ENCODE results near the gene SLC6A12.

The SLC6A12 gene

DNA sequence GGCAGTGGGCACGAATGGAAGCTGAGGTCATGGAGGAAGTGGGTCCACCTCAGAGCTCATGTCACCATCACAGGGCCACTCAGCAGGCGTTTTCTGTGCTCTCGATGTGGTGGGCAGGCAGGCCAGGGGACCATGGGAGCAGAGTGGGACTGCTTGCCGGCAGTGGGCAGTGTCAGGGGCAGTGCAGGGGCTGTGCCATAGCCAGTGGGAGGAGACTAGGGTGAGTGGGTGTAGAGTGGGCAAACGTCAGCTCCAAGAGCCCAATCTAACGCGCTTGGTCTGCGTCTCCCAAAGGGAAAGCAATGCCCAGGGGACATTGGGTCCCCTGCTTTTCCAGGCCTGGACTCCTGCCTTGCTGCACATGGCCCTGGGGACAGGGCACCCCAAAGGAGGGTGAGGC, 58.3 kb downstream of the SLC6A12 start:
- no peak overlapping the region for H3K14ac ChIP-seq (ENCODE audit: low read length)
- H3K23ac ChIP-seq (ENCODE audit: low read depth, low read length, poor library complexity): peak overlapping the region; percentile 67
- peak overlapping the region; percentile 63 for H3K9ac ChIP-seq (ENCODE audit: low read depth, low read length, poor library complexity)
- H2BK12ac ChIP-seq (ENCODE audit: low read length): no peak overlapping the region
- H3K9me3 ChIP-seq (replicated peaks in 1 of 2; ENCODE audit: control insufficient read depth in 2 of 2, insufficient read depth in 1 of 2, low read depth in 1 of 2, low read length in 2 of 2): no peaks in the 10 kb centered on the region
- no peak for DNase-seq (ENCODE audit: low spot score)
- no peak overlapping the region for H2BK5ac ChIP-seq (ENCODE audit: low read length)
- H4K91ac ChIP-seq (ENCODE audit: low read depth, low read length, poor library complexity): no peak overlapping the region
- H4K8ac ChIP-seq (ENCODE audit: low read depth, low read length): no peak overlapping the region
- peaks cover 0 to 10% of the 10 kb centered on the region in 2 donors for H3K4me1 ChIP-seq (ENCODE audit: control insufficient read depth in 2 of 2, insufficient read depth in 1 of 2, low read depth in 1 of 2, low read length in 2 of 2)
- H3K4me2 ChIP-seq (ENCODE audit: insufficient read depth, low read length, poor library complexity, severe bottlenecking): no peak overlapping the region
- peak overlapping the region; percentile 51 for H2AK5ac ChIP-seq (ENCODE audit: low read depth, low read length)
- no peak overlapping the region for H3K4ac ChIP-seq (ENCODE audit: low read length)
- H2AFZ ChIP-seq (ENCODE audit: low read length): no peak overlapping the region
- no peak overlapping the region for H3K27ac ChIP-seq (replicated peaks; ENCODE audit: low read length)
- no peak overlapping the region for H3K18ac ChIP-seq (ENCODE audit: low read length)
- H3K36me3 ChIP-seq (replicated peaks in 1 of 2; ENCODE audit: control insufficient read depth in 2 of 2, insufficient read depth in 2 of 2, low read length in 2 of 2): no peaks in the 10 kb centered on the region
- H3K27me3 ChIP-seq (ENCODE audit: control insufficient read depth in 3 of 3, insufficient read depth in 3 of 3, low read depth in 1 of 3, low read length in 3 of 3): peaks cover 0 to 29% (median 0%) of the 10 kb centered on the region in 3 experiments
- H3K4me3 ChIP-seq (ENCODE audit: low read length in 2 of 2): no peak overlapping the region
- peak overlapping the region; percentile 30 for H2BK15ac ChIP-seq (ENCODE audit: low read length)
- no peaks in the 10 kb centered on the region for H3K79me1 ChIP-seq (ENCODE audit: low read depth, low read length)
- no peak overlapping the region for H2BK120ac ChIP-seq (ENCODE audit: low read depth, low read length)
- WGBS, 2 donors (ENCODE audit: extremely low coverage in 2 of 2, insufficient read length in 2 of 2, insufficient replicate concordance in 1 of 2): no CpG with 5 or more reads among the region's 8 CpGs

DNA sequence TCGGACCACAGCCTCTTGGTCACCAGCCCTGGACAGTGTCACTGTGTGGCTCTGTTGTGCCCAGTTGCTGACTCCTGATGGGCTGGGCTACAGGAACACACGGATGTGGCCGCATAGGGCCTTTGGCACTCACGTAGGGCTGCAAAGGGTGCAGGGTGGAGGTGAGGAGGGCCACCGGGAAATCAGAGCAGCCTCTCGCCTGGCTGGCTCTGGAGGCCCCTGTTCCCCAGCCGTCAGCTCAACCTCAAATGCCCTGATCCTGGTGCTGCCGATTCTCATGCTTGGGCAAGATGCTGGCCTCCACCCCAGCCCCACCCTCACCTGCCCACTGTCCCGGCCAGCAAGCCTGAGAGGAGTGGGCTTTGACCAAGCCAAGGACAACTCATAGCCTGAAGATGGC, 59.0 kb downstream of the SLC6A12 start:
- H3K27ac ChIP-seq (replicated peaks; ENCODE audit: low read length): no peak overlapping the region

DNA sequence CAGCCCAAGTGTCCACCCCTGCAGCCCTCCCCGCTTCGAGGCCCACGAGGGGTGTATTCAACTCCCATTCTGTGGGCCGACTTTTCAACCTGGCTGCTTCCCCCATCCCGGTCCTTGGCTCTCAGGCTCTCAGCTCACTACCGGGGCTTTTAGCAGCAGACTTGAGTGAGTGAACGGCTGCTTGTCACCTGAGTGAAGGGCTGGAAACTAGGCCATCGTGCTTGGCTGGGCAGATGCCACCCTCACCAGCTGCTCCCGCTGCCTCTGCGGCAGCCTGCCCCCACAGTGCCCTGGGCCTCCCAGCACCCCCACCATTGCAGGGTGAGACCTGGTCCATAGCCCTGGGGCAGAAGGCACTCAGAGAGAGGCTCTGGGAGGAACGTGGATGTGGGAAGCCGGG, 59.9 kb downstream of the SLC6A12 start:
- no peak overlapping the region for H4K8ac ChIP-seq (ENCODE audit: low read depth, low read length)
- H3K14ac ChIP-seq (ENCODE audit: low read length): no peak overlapping the region
- H4K91ac ChIP-seq (ENCODE audit: low read depth, low read length, poor library complexity): no peak overlapping the region
- H3K4me2 ChIP-seq (ENCODE audit: insufficient read depth, low read length, poor library complexity, severe bottlenecking): no peak overlapping the region
- no peak for DNase-seq (ENCODE audit: low spot score)
- H3K4me3 ChIP-seq (ENCODE audit: low read length in 2 of 2): no peak overlapping the region
- no peaks in the 10 kb centered on the region for H3K36me3 ChIP-seq (replicated peaks in 1 of 2; ENCODE audit: control insufficient read depth in 2 of 2, insufficient read depth in 2 of 2, low read length in 2 of 2)
- WGBS, 2 donors (ENCODE audit: extremely low coverage in 2 of 2, insufficient read length in 2 of 2, insufficient replicate concordance in 1 of 2): no CpG with 5 or more reads among the region's 12 CpGs
- H2AK5ac ChIP-seq (ENCODE audit: low read depth, low read length): peak overlapping the region; percentile 90
- H2BK15ac ChIP-seq (ENCODE audit: low read length): peak overlapping the region; percentile 78
- no peaks in the 10 kb centered on the region for H3K79me1 ChIP-seq (ENCODE audit: low read depth, low read length)
- H3K27me3 ChIP-seq (ENCODE audit: control insufficient read depth in 3 of 3, insufficient read depth in 3 of 3, low read depth in 1 of 3, low read length in 3 of 3): peaks cover 0 to 29% (median 0%) of the 10 kb centered on the region in 3 experiments
- no peak overlapping the region for H3K4ac ChIP-seq (ENCODE audit: low read length)
- peak overlapping the region; percentile 29 for H3K18ac ChIP-seq (ENCODE audit: low read length)
- H3K9ac ChIP-seq (ENCODE audit: low read depth, low read length, poor library complexity): no peak overlapping the region
- no peak overlapping the region for H2AFZ ChIP-seq (ENCODE audit: low read length)
- H2BK12ac ChIP-seq (ENCODE audit: low read length): peak overlapping the region; percentile 52
- no peaks in the 10 kb centered on the region for H3K9me3 ChIP-seq (replicated peaks in 1 of 2; ENCODE audit: control insufficient read depth in 2 of 2, insufficient read depth in 1 of 2, low read depth in 1 of 2, low read length in 2 of 2)
- peak overlapping the region; percentile 27 for H2BK5ac ChIP-seq (ENCODE audit: low read length)
- H3K27ac ChIP-seq (replicated peaks; ENCODE audit: low read length): no peak overlapping the region
- no peak overlapping the region for H2BK120ac ChIP-seq (ENCODE audit: low read depth, low read length)
- H3K23ac ChIP-seq (ENCODE audit: low read depth, low read length, poor library complexity): no peak overlapping the region
- peaks cover 0 to 4% of the 10 kb centered on the region in 2 donors for H3K4me1 ChIP-seq (ENCODE audit: control insufficient read depth in 2 of 2, insufficient read depth in 1 of 2, low read depth in 1 of 2, low read length in 2 of 2)

More for the DNA sequence above, 59.0 kb downstream of the SLC6A12 start:
- Histone ChIP-seq H4K8ac (ENCODE audit: low read depth, low read length) (no peak overlapping the region), H3K9ac (ENCODE audit: low read depth, low read length, poor library complexity) (peak overlapping the region; percentile 9), H3K36me3 (replicated peaks in 1 of 2; ENCODE audit: control insufficient read depth in 2 of 2, insufficient read depth in 2 of 2, low read length in 2 of 2) (no peaks in the 10 kb centered on the region), H3K4ac (ENCODE audit: low read length) (no peak overlapping the region), H3K4me2 (ENCODE audit: insufficient read depth, low read length, poor library complexity, severe bottlenecking) (no peak overlapping the region), H2BK120ac (ENCODE audit: low read depth, low read length) (no peak overlapping the region), H2AK5ac (ENCODE audit: low read depth, low read length) (no peak overlapping the region), H3K4me1 (ENCODE audit: control insufficient read depth in 2 of 2, insufficient read depth in 1 of 2, low read depth in 1 of 2, low read length in 2 of 2) (peaks cover 0 to 10% of the 10 kb centered on the region in 2 donors), H2AFZ (ENCODE audit: low read length) (no peak overlapping the region), H2BK12ac (ENCODE audit: low read length) (no peak overlapping the region), H3K14ac (ENCODE audit: low read length) (no peak overlapping the region), H3K23ac (ENCODE audit: low read depth, low read length, poor library complexity) (no peak overlapping the region), H3K27me3 (ENCODE audit: control insufficient read depth in 3 of 3, insufficient read depth in 3 of 3, low read depth in 1 of 3, low read length in 3 of 3) (peaks cover 0 to 26% (median 0%) of the 10 kb centered on the region in 3 experiments), H3K79me1 (ENCODE audit: low read depth, low read length) (no peaks in the 10 kb centered on the region), H4K91ac (ENCODE audit: low read depth, low read length, poor library complexity) (no peak overlapping the region), H3K4me3 (ENCODE audit: low read length in 2 of 2) (no peak overlapping the region), H2BK5ac (ENCODE audit: low read length) (peak overlapping the region; percentile 27), H3K9me3 (replicated peaks in 1 of 2; ENCODE audit: control insufficient read depth in 2 of 2, insufficient read depth in 1 of 2, low read depth in 1 of 2, low read length in 2 of 2) (no peaks in the 10 kb centered on the region), H2BK15ac (ENCODE audit: low read length) (no peak overlapping the region), H3K18ac (ENCODE audit: low read length) (peak overlapping the region; percentile 81)
- no CpG with 5 or more reads among the region's 9 CpGs for WGBS, 2 donors (ENCODE audit: extremely low coverage in 2 of 2, insufficient read length in 2 of 2, insufficient replicate concordance in 1 of 2)
- DNase-seq (ENCODE audit: low spot score): no peak

DNA sequence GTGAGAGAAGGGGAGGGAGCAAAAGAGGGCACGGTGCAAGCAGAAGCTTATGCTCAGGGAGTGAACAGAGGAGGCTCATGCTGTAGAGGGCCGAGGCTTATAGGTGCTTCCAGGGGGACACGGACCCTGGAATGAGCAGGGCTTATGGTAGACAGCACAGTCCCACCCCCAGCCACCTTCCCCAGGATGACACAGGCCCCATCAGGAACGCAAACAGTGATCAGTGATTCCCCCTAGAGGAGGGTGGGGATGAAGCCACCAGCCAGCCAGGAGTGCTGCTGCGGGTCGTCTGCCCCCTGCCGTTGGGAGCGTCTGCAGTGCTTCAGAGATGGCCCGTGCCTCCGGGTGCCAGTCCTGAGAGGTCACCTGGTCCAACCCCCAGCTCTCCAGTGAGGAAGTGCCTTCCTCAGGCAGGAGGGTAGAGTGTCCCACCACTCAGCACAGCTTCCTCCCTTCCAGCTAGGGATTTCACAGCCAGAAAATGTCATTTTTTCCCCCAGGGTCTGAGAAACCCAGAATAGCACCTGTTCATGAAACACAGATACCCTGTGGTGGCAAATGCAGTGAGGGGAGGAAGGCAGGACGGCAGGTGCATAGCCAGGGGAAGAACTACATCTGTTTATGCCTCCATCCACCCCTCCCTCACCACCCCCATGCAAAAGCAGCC, 60.7 kb downstream of the SLC6A12 start:
- H4K8ac ChIP-seq (ENCODE audit: low read depth, low read length): no peak overlapping the region
- DNase-seq (ENCODE audit: low spot score): peak; percentile 62

More for the DNA sequence above, 60.7 kb downstream of the SLC6A12 start:
- Histone ChIP-seq H3K4me3 (ENCODE audit: low read length in 2 of 2) (no peak overlapping the region), H3K36me3 (replicated peaks in 1 of 2; ENCODE audit: control insufficient read depth in 2 of 2, insufficient read depth in 2 of 2, low read length in 2 of 2) (no peaks in the 10 kb centered on the region), H2BK5ac (ENCODE audit: low read length) (no peak overlapping the region), H3K4me2 (ENCODE audit: insufficient read depth, low read length, poor library complexity, severe bottlenecking) (no peak overlapping the region), H3K79me1 (ENCODE audit: low read depth, low read length) (no peaks in the 10 kb centered on the region), H2AFZ (ENCODE audit: low read length) (peak overlapping the region; percentile 29), H2BK120ac (ENCODE audit: low read depth, low read length) (no peak overlapping the region), H3K27ac (replicated peaks; ENCODE audit: low read length) (no peak overlapping the region), H3K9me3 (replicated peaks in 1 of 2; ENCODE audit: control insufficient read depth in 2 of 2, insufficient read depth in 1 of 2, low read depth in 1 of 2, low read length in 2 of 2) (no peaks in the 10 kb centered on the region), H4K91ac (ENCODE audit: low read depth, low read length, poor library complexity) (no peak overlapping the region), H3K4ac (ENCODE audit: low read length) (no peak overlapping the region), H2AK5ac (ENCODE audit: low read depth, low read length) (no peak overlapping the region), H3K18ac (ENCODE audit: low read length) (peak overlapping the region; percentile 24), H3K14ac (ENCODE audit: low read length) (no peak overlapping the region), H2BK12ac (ENCODE audit: low read length) (no peak overlapping the region), H3K9ac (ENCODE audit: low read depth, low read length, poor library complexity) (no peak overlapping the region), H3K27me3 (ENCODE audit: control insufficient read depth in 3 of 3, insufficient read depth in 3 of 3, low read depth in 1 of 3, low read length in 3 of 3) (peaks cover 0 to 28% (median 0%) of the 10 kb centered on the region in 3 experiments), H3K23ac (ENCODE audit: low read depth, low read length, poor library complexity) (no peak overlapping the region), H2BK15ac (ENCODE audit: low read length) (no peak overlapping the region), H3K4me1 (ENCODE audit: control insufficient read depth in 2 of 2, insufficient read depth in 1 of 2, low read depth in 1 of 2, low read length in 2 of 2) (peaks cover 0 to 3% of the 10 kb centered on the region in 2 donors)
- WGBS, 2 donors (ENCODE audit: extremely low coverage in 2 of 2, insufficient read length in 2 of 2, insufficient replicate concordance in 1 of 2): no CpG with 5 or more reads among the region's 11 CpGs

All from neuronal stem cell (in vitro differentiated cells).